SK-N-SH (cell line): ENCODE data around the gene TRPC4AP. TPM values are rescaled to one million over a fixed set of nuclear protein-coding genes. Genes with fewer than 3 reads are reported as not detected.

Experiments
- CTCF ChIA-PET: fragments of 300-600, 350-600 bp; formaldehyde crosslinking; extraction: SDS; loops from one replicate; lab custom pipeline; 2021; lab: Yijun Ruan, JAX
- POLR2A ChIA-PET: fragments of 350-600 bp; sonication (Branson Sonifier 250); formaldehyde crosslinking; extraction: SDS; loops from one replicate; lab custom pipeline; 2020; ENCODE audit warnings: antibody characterized with exemption, inconsistent platforms; lab: Yijun Ruan, JAX
- DNase-seq: peaks from one replicate; pipeline ENCODE4 v3.0.0; 2012
- H2AFZ ChIP-seq: fragments of 200-600 bp; sonication (generic); 2 replicates; pipeline ENCODE4 v1.8.1; 2016; ENCODE audit warnings: antibody characterized with exemption, mild to moderate bottlenecking, low read depth
- H3F3A ChIP-seq: fragments of 200-600 bp; sonication (generic); replicated peaks from 2 replicates; pipeline ENCODE3; 2016; ENCODE audit warnings: antibody characterized with exemption, mild to moderate bottlenecking; ENCODE audit not compliant: insufficient read depth
- H3K27ac ChIP-seq, 2 experiments: fragments of 200-500 bp in 1 of 2; fragments of 200-600 bp in 1 of 2; sonication (Bioruptor generic) in 1 of 2; sonication (generic), shearing (Covaris generic) in 1 of 2; 2 replicates each; pipeline versions ENCODE4 v1.5.1 to v1.6.1; 2014 to 2016; ENCODE audit warnings: low read depth in 2 of 2, inconsistent platforms in 1 of 2, low read length in 1 of 2, mild to moderate bottlenecking in 1 of 2, mixed read lengths in 1 of 2
- H3K27me3 ChIP-seq: fragments of 200-600 bp; sonication (generic), shearing (Covaris generic); 2 replicates; pipeline ENCODE4 v1.6.1; 2016; ENCODE audit warnings: mixed run types; ENCODE audit not compliant: insufficient read depth
- H3K36me3 ChIP-seq, 2 experiments: fragments of 200-500 bp in 1 of 2; fragments of 200-600 bp in 1 of 2; sonication (Bioruptor generic) in 1 of 2; sonication (generic) in 1 of 2; replicated peaks in 1 of 2; 2 replicates each; pipeline versions ENCODE3 to v1.5.1; 2014 to 2016; ENCODE audit warnings: low read length in 1 of 2, mild to moderate bottlenecking in 1 of 2; ENCODE audit not compliant: insufficient read depth in 2 of 2, control insufficient read depth in 1 of 2
- H3K4me1 ChIP-seq, 2 experiments: fragments of 200-500 bp in 1 of 2; fragments of 200-600 bp in 1 of 2; sonication (Bioruptor generic) in 1 of 2; sonication (generic), shearing (Covaris generic) in 1 of 2; 2 replicates each; pipeline versions ENCODE4 v1.5.1 to v1.6.1; 2014 to 2016; ENCODE audit warnings: low read depth in 1 of 2, low read length in 1 of 2, mixed run types in 1 of 2; ENCODE audit not compliant: insufficient read depth in 2 of 2, control insufficient read depth in 1 of 2
- H3K4me2 ChIP-seq: fragments of 200-600 bp; sonication (generic), shearing (Covaris generic); 2 replicates; pipeline ENCODE4 v1.6.1; 2017; ENCODE audit warnings: mixed run types
- H3K4me3 ChIP-seq, 2 experiments: fragments of 200-500 bp in 1 of 2; fragments of 200-600 bp in 1 of 2; sonication (Bioruptor generic) in 1 of 2; sonication (generic), shearing (Covaris generic) in 1 of 2; 2 replicates each; pipeline versions ENCODE4 v1.5.1 to v1.8.1; 2014 to 2016; ENCODE audit warnings: low read depth in 2 of 2, inconsistent platforms in 1 of 2, low read length in 1 of 2, mild to moderate bottlenecking in 1 of 2, mixed read lengths in 1 of 2, moderate library complexity in 1 of 2
- H3K79me2 ChIP-seq: fragments of 200-600 bp; sonication (generic); 2 replicates; pipeline ENCODE4 v1.8.1; 2017; ENCODE audit warnings: mild to moderate bottlenecking; ENCODE audit not compliant: insufficient read depth
- H3K9ac ChIP-seq: fragments of 200-600 bp; sonication (generic); 2 replicates; pipeline ENCODE4 v1.6.1; 2017; ENCODE audit warnings: mixed run types
- H3K9me2 ChIP-seq: fragments of 200-600 bp; sonication (generic); 2 replicates; pipeline ENCODE4 v1.6.1; 2017; ENCODE audit warnings: mixed run types
- H3K9me3 ChIP-seq: fragments of 200-600 bp; sonication (generic); 2 replicates; pipeline ENCODE4 v1.6.1; 2017; ENCODE audit warnings: mixed run types, mild to moderate bottlenecking, moderate library complexity
- H4K20me1 ChIP-seq: fragments of 200-600 bp; sonication (generic); 2 replicates; pipeline ENCODE4 v1.6.1; 2017; ENCODE audit warnings: mild to moderate bottlenecking, mixed run types; ENCODE audit not compliant: insufficient read depth
- CTCF ChIP-seq: fragments of 200-600 bp; sonication (generic); IDR thresholded peaks from 2 replicates; pipeline ENCODE4 v1.6.1; 2017; ENCODE audit warnings: antibody characterized with exemption, mild to moderate bottlenecking, moderate library complexity
- EP300 ChIP-seq, 2 experiments: IDR thresholded peaks; 2 replicates each; pipeline versions ENCODE4 v1.4.0 to v1.6.1; 2012; ENCODE audit warnings: borderline replicate concordance in 1 of 2, low read depth in 1 of 2, low read length in 1 of 2
- EZH2phosphoT487 ChIP-seq: fragments of 200-600 bp; sonication (generic); IDR thresholded peaks from 2 replicates; pipeline ENCODE4 v1.6.1; 2017; ENCODE audit warnings: low read depth, mixed run types, mild to moderate bottlenecking, antibody characterized with exemption, moderate library complexity, borderline replicate concordance
- FOXM1 ChIP-seq: IDR thresholded peaks from 2 replicates; pipeline ENCODE4 v1.4.0; 2012; ENCODE audit warnings: low read depth, mild to moderate bottlenecking
- GABPA ChIP-seq: IDR thresholded peaks from 2 replicates; pipeline ENCODE4 v1.4.0; 2012; ENCODE audit warnings: low read depth, mild to moderate bottlenecking
- NRF1 ChIP-seq: IDR thresholded peaks from 2 replicates; pipeline ENCODE4 v1.6.1; 2012; ENCODE audit warnings: low read depth, mild to moderate bottlenecking, low read length
- PBX3 ChIP-seq: IDR thresholded peaks from 2 replicates; pipeline ENCODE4; 2012
- RCOR1 ChIP-seq: fragments of 150-350 bp; IDR thresholded peaks from 2 replicates; pipeline ENCODE4 v1.6.1; 2017; ENCODE audit warnings: antibody characterized with exemption, low read length
- REST ChIP-seq: IDR thresholded peaks from 2 replicates; pipeline ENCODE4 v1.6.1; 2012; ENCODE audit warnings: mild to moderate bottlenecking, low read depth, low read length, moderate library complexity
- SMC3 ChIP-seq: IDR thresholded peaks from 2 replicates; pipeline ENCODE4 v1.6.1; 2012; ENCODE audit warnings: low read depth, low read length, improper control_type of control experiment
- ZBTB33 ChIP-seq: IDR thresholded peaks from 2 replicates; pipeline ENCODE4 v1.4.0; 2012; ENCODE audit warnings: low read depth, borderline replicate concordance
- WGBS: methylation state at CpG from one replicate; pipeline ENCODE4 v1.1.6; 2017; ENCODE audit warnings: low lambda C conversion rate; 5-methylcytosine and 5-hydroxymethylcytosine counted together
- polyA plus RNA-seq, 3 experiments: library from polyadenylated mRNA; depleted of rRNA; stranded (reverse); fragments of >200 nt; gene quantifications; 2 replicates each; pipeline ENCODE4 v1.2.3, GENCODE V29; 2012

The TRPC4AP gene
- polyA plus RNA-seq, 1 of the 3 experiments (the other 2 are of a cell fraction), result 57.4 TPM

- H2AFZ ChIP-seq, result no peak overlapping the region
- no peaks in the 10 kb centered on the region for H3K79me2 ChIP-seq
- no peaks in the 10 kb centered on the region for H3K9me3 ChIP-seq
- no peak overlapping the region for H3K4me3 ChIP-seq
- ChIA-PET POLR2A (no interaction called here), CTCF (no interaction called here)
- no peak for DNase-seq
- H4K20me1 ChIP-seq, result no peaks in the 10 kb centered on the region
- no peak overlapping the region for H3K4me2 ChIP-seq
- H3K9ac ChIP-seq, result no peak overlapping the region
- H3K9me2 ChIP-seq, result no peaks in the 10 kb centered on the region
- no peak for TF ChIP-seq CTCF
- no peak for TF ChIP-seq EP300 (IDR thresholded peaks at IDR 0.05; ENCODE audit: borderline replicate concordance in 1 of 2, low read depth in 1 of 2, low read length in 1 of 2)
- no peak for TF ChIP-seq GABPA
- TF ChIP-seq FOXM1, result no peak
- TF ChIP-seq NRF1, result no peak
- no peak for TF ChIP-seq RCOR1
- no peak for TF ChIP-seq PBX3
- no peak for TF ChIP-seq EZH2phosphoT487
- no peak for TF ChIP-seq REST
- no peak for TF ChIP-seq ZBTB33
- no peak for TF ChIP-seq SMC3
- WGBS, result 81% methylated on average over 10 of the region's 12 CpGs
- H3K27me3 ChIP-seq, result no peaks in the 10 kb centered on the region; the same call in 1 of the 2 replicates
- no peak overlapping the region for H3K27ac ChIP-seq
- H3F3A ChIP-seq, result no peaks in the 10 kb centered on the region
- no peaks in the 10 kb centered on the region for H3K36me3 ChIP-seq
- H3K4me1 ChIP-seq, result peaks cover 0 to 7% of the 10 kb centered on the region in 2 experiments; a peak in 1 of 4 replicates
These were observed 116.3 kb downstream of the TRPC4AP start for GRCh38 chr20:34976286-34976685.
